Left ventricle myocardium inferior (tissue), 1 donor: ENCODE measurements around the gene DNASE1L2. TPM values are rescaled to one million over a fixed set of nuclear protein-coding genes. Genes with fewer than 3 reads are reported as not detected.

Experiments
- microRNA-seq: library from miRNA; unstranded; fragments of <30 nt; microRNA quantifications from one replicate; pipeline ENCODE4 v1.2.0, GENCODE V29; 2020
- total RNA-seq: library from RNA; stranded (reverse); fragmentation: NEBNext Ultra II Directional; extraction: Animal tissue kit (Norgen Biotek cat#: 25700); gene quantifications from one replicate; pipeline ENCODE4 v1.2.1, GENCODE V29; 2021
- donor health status: DM: no; HTN: yes; CAD: no; lungs with severe emphysema.

Gene DNASE1L2
- total RNA-seq, 1 donor from 2014 or later: 0.47 TPM

Small RNA genes lying within 50 kb of the gene (microRNA-seq; reads per million reads assigned to microRNA genes)
- gene MIR3677 (not detected), gene MIR4717 (not detected)

Other genes starting within 250 kb of the DNASE1L2 start
- gene SYNGR3, start 246.5 kb upstream of the DNASE1L2 start, total RNA-seq: 0.38 TPM
- gene ZNF598, start 226.6 kb upstream of the DNASE1L2 start, total RNA-seq: 14.5 TPM
- gene NPW, start 216.7 kb upstream of the DNASE1L2 start, total RNA-seq: not detected
- gene NHERF2, start 209.5 kb upstream of the DNASE1L2 start, total RNA-seq: 221 TPM
- 21.7 TPM for gene NTHL1, start 188.6 kb upstream of the DNASE1L2 start, total RNA-seq
- gene TSC2, start 188.5 kb upstream of the DNASE1L2 start, total RNA-seq: 80.1 TPM
- gene PKD1, start 100.5 kb upstream of the DNASE1L2 start, total RNA-seq: 83.9 TPM
- 1.7 TPM for gene RAB26, start 87.8 kb upstream of the DNASE1L2 start, total RNA-seq
- 26.0 TPM for gene TRAF7, start 80.7 kb upstream of the DNASE1L2 start, total RNA-seq
- 4.0 TPM for gene CASKIN1, start 39.8 kb upstream of the DNASE1L2 start, total RNA-seq
- 27.3 TPM for gene MLST8, start 31.0 kb upstream of the DNASE1L2 start, total RNA-seq
- gene BRICD5, start 25.6 kb upstream of the DNASE1L2 start, total RNA-seq: 10.9 TPM
- 34.1 TPM for gene PGP, start 21.6 kb upstream of the DNASE1L2 start, total RNA-seq
- 13.5 TPM for gene E4F1, start 12.9 kb upstream of the DNASE1L2 start, total RNA-seq
- gene ECI1, start 15.1 kb downstream of the DNASE1L2 start, total RNA-seq: 165 TPM
- 106 TPM for gene RNPS1, start 31.7 kb downstream of the DNASE1L2 start, total RNA-seq
- 6.9 TPM for gene ABCA3, start 104.3 kb downstream of the DNASE1L2 start, total RNA-seq
- 0.96 TPM for gene CCNF, start 193.0 kb downstream of the DNASE1L2 start, total RNA-seq
- 1.3 TPM for gene TEDC2, start 223.7 kb downstream of the DNASE1L2 start, total RNA-seq
- gene NTN3, start 234.9 kb downstream of the DNASE1L2 start, total RNA-seq: 0.14 TPM
- gene TBC1D24, start 238.7 kb downstream of the DNASE1L2 start, total RNA-seq: 11.1 TPM